Measurements from ENCODE around the gene TMEM267. TPM values are rescaled to one million over a fixed set of nuclear protein-coding genes. Genes with fewer than 3 reads are reported as not detected.
"Not testable (repeated sequence)": the region's sequence is repeated elsewhere in the genome, so short reads cannot be mapped to it uniquely, and the experiment has no call there.

TMEM267 gene
- total and polyA plus RNA-seq, 10 of the 15 experiments (the other 5 are each of a cell fraction or from before 2014, with no cell fraction given): 7.7 to 37.3 (median 13.3) TPM

DNA sequence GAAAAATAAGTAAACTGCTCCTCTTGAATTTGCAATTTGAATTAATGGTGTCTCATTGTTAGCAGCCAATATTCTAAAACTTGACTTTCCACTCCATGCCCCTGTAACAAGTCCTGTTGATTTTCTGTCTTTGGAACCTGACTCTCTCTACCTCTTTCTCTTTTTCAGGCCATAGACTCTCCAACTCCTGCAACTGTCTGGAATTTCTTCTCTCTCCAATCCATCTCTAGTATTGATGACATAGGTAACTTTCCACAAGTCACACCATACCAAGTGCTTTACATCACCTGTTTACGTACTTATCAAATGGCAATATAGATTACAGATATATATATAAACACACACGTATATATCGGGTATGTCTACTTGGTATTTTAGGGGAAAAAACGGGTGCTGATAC, 30.4 kb upstream of the TMEM267 start (continued):
- TF ChIP-seq, protein P1, sequence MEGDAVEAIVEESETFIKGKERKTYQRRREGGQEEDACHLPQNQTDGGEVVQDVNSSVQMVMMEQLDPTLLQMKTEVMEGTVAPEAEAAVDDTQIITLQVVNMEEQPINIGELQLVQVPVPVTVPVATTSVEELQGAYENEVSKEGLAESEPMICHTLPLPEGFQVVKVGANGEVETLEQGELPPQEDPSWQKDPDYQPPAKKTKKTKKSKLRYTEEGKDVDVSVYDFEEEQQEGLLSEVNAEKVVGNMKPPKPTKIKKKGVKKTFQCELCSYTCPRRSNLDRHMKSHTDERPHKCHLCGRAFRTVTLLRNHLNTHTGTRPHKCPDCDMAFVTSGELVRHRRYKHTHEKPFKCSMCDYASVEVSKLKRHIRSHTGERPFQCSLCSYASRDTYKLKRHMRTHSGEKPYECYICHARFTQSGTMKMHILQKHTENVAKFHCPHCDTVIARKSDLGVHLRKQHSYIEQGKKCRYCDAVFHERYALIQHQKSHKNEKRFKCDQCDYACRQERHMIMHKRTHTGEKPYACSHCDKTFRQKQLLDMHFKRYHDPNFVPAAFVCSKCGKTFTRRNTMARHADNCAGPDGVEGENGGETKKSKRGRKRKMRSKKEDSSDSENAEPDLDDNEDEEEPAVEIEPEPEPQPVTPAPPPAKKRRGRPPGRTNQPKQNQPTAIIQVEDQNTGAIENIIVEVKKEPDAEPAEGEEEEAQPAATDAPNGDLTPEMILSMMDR (IDR thresholded peaks at IDR 0.05 in 2 of 3, conservative IDR thresholded peaks at IDR 0.05 in 1 of 3; ENCODE audit: control insufficient read depth in 2 of 3, extremely low read depth in 1 of 3, insufficient read depth in 1 of 3, low read depth in 3 of 3, low read length in 3 of 3): no peak
- TF ChIP-seq, protein P2, sequence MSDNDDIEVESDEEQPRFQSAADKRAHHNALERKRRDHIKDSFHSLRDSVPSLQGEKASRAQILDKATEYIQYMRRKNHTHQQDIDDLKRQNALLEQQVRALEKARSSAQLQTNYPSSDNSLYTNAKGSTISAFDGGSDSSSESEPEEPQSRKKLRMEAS (IDR thresholded peaks at IDR 0.05; ENCODE audit: low read depth, low read length): no peak
- TF ChIP-seq PAX5 (IDR thresholded peaks at IDR 0.05; ENCODE audit: borderline replicate concordance, low read depth, low read length) (no peak), BCL11A (IDR thresholded peaks at IDR 0.05; ENCODE audit: low read depth, low read length) (no peak), KAT2A (conservative IDR thresholded peaks at IDR 0.05; ENCODE audit: control insufficient read depth, low read depth, low read length) (no peak), CBX3 (IDR thresholded peaks at IDR 0.05; ENCODE audit: borderline replicate concordance, low read depth) (no peak)
- TF ChIP-seq, protein P3, sequence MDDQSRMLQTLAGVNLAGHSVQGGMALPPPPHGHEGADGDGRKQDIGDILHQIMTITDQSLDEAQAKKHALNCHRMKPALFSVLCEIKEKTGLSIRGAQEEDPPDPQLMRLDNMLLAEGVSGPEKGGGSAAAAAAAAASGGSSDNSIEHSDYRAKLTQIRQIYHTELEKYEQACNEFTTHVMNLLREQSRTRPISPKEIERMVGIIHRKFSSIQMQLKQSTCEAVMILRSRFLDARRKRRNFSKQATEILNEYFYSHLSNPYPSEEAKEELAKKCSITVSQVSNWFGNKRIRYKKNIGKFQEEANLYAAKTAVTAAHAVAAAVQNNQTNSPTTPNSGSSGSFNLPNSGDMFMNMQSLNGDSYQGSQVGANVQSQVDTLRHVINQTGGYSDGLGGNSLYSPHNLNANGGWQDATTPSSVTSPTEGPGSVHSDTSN (IDR thresholded peaks at IDR 0.05; ENCODE audit: insufficient replicate concordance, low read depth, low read length): no peak

DNA sequence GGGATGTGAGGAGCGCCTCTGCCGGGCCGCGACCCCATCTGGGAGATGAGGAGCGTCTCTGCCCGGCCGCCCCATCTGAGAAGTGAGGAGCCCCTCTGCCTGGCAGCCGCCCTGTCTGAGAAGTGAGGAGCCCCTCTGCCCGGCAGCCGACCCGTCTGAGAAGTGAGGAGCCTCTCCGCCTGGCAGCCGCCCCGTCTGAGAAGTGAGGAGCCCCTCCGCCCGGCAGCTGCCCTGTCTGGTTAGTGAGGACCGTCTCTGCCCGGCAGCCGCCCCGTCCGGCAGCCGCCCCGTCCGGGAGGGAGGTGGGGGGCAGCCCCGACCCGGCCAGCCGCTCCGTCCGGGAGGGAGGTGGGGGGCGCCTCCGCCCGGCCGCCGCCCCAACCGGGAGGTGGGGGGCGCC, 27.4 kb upstream of the TMEM267 start:
- intact Hi-C loops (cut with micrococcal nuclease; ENCODE audit: unreplicated experiment): not testable (repeated sequence)

More for the DNA sequence above, 27.4 kb upstream of the TMEM267 start:
- H3K9me3 ChIP-seq (replicated peaks; ENCODE audit: control insufficient read depth, insufficient read depth, low read length); H3K27me3 ChIP-seq (replicated peaks in 1 of 2; ENCODE audit: control insufficient read depth in 2 of 2, insufficient read depth in 2 of 2, low read length in 1 of 2); H3K36me3 ChIP-seq (ENCODE audit: control insufficient read depth in 2 of 2, insufficient read depth in 2 of 2, low read length in 1 of 2); H2AFZ ChIP-seq (ENCODE audit: control insufficient read depth, low read depth, low read length); H3K4me3 ChIP-seq; H4K20me1 ChIP-seq (ENCODE audit: control insufficient read depth, insufficient read depth); BruUV-seq (replicated peaks); RAD21 ChIA-PET (ENCODE audit: unreplicated experiment); ATAC-seq; DNase-seq (ENCODE audit: low read depth, low spot score); in situ Hi-C loops (cut with MboI); H3K9ac ChIP-seq (ENCODE audit: control insufficient read depth, insufficient read depth, low read length); POLR2A ChIA-PET; FAIRE-seq; H3K4me2 ChIP-seq (ENCODE audit: control insufficient read depth, insufficient read depth); H3K4me1 ChIP-seq (ENCODE audit: control insufficient read depth, insufficient read depth, low read length); SMC1A ChIA-PET (ENCODE audit: uncharacterized antibody, unreplicated experiment); H3K27ac ChIP-seq (ENCODE audit: control insufficient read depth, insufficient read depth): not testable (repeated sequence)
- 98% methylated on average over 18 of the region's 36 CpGs for WGBS (ENCODE audit: insufficient coverage, insufficient replicate concordance, low lambda C conversion rate, missing lambda C conversion rate)
- CTCF ChIA-PET: interaction anchor here (0.6 kb wide), 1 partner anchor 470 kb away, joined by 3 read pairs; no protein-coding TSS in a partner anchor
- H3K79me2 ChIP-seq (ENCODE audit: control insufficient read depth, insufficient read depth, low read length): peaks cover 23% of the 10 kb centered on the region

Measured in GM12878 (cell line).